ENCODE measurements around the gene VAT1. TPM values are rescaled to one million over a fixed set of nuclear protein-coding genes. Genes with fewer than 3 reads are reported as not detected.

The VAT1 gene
- total RNA-seq, 2 donors from 2014 or later = 89.1 to 255 TPM

GRCh38 chr17:42971589-42971988 lies 50.6 kb downstream of the VAT1 start:
- Histone ChIP-seq H3K36me3 (no peaks in the 10 kb centered on the region), H3K27ac (no peak overlapping the region), H3K9me3 (no peaks in the 10 kb centered on the region), H3K4me3 (no peak overlapping the region), H3K4me1 (replicated peaks) (no peaks in the 10 kb centered on the region), H3K27me3 (replicated peaks; ENCODE audit: insufficient read depth) (no peaks in the 10 kb centered on the region)
- TF ChIP-seq POLR2A (IDR thresholded peaks at IDR 0.05) = no peak
- no peak for TF ChIP-seq POLR2AphosphoS5 (IDR thresholded peaks at IDR 0.05)
- no peak for TF ChIP-seq CTCF (IDR thresholded peaks at IDR 0.05)
- DNase-seq (ENCODE audit: low spot score) = no peak
- WGBS = 97% methylated on average over 5 of the region's 5 CpGs
- intact Hi-C loops (cut with DNase I) = no loop called here

DNA sequence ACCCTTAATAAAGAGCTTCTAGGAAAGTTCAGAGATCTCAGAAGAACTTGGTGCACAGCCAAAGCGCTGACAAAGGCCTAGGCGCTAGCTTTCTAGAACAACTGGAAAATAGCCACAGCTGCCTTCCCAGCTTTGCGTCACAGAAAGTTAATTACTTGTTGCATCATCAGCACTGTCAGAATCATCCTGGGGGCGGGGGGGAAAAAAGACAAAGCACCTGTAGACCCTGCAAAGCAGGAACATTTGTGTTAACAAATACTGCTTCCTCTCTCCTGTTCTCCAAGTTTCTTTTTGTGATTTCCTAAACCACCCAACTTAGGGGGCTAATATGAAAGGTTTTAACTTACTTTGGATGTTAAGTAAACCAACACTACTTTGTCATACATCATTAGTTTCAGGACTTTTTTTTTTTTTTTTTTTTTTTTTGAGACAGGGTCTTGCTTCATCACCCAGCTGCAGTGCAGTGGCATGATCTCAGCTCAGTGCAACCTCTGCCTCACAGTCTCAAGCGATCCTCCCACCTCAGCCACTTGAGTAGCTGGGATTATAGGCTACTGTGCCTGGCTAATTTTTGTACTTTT lies 53.1 kb downstream of the VAT1 start:
- Histone ChIP-seq H3K4me3 (no peak overlapping the region), H3K36me3 (no peaks in the 10 kb centered on the region), H3K27ac (no peak overlapping the region), H3K9me3 (no peaks in the 10 kb centered on the region), H3K4me1 (replicated peaks) (no peaks in the 10 kb centered on the region), H3K27me3 (replicated peaks; ENCODE audit: insufficient read depth) (no peaks in the 10 kb centered on the region)
- intact Hi-C loops (cut with DNase I) = no loop called here
- DNase-seq (ENCODE audit: low spot score) = no peak
- WGBS = 41% methylated on average over 5 of the region's 5 CpGs
- TF ChIP-seq POLR2AphosphoS5 (IDR thresholded peaks at IDR 0.05) (no peak), CTCF (IDR thresholded peaks at IDR 0.05) (no peak), POLR2A (IDR thresholded peaks at IDR 0.05) (no peak)

- intact Hi-C loops (cut with DNase I) = no loop called here
- H3K9me3 ChIP-seq = no peaks in the 10 kb centered on the region
- H3K36me3 ChIP-seq = no peaks in the 10 kb centered on the region
- H3K27ac ChIP-seq = no peak overlapping the region
- no peak for DNase-seq (ENCODE audit: low spot score)
- TF ChIP-seq POLR2AphosphoS5 (IDR thresholded peaks at IDR 0.05) = no peak
- no peak for TF ChIP-seq CTCF (IDR thresholded peaks at IDR 0.05)
- no peak for TF ChIP-seq POLR2A (IDR thresholded peaks at IDR 0.05)
- WGBS = 33% methylated on average over 1 of the region's 1 CpG
- no peaks in the 10 kb centered on the region for H3K27me3 ChIP-seq (replicated peaks; ENCODE audit: insufficient read depth)
- H3K4me1 ChIP-seq (replicated peaks) = no peaks in the 10 kb centered on the region
- no peak overlapping the region for H3K4me3 ChIP-seq
Observed at GRCh38 chr17:42967925-42968324, 54.3 kb downstream of the VAT1 start.

Other genes starting within 250 kb of the VAT1 start
- gene VPS25, start 248.9 kb downstream of the VAT1 start, total RNA-seq = 10 to 100 TPM; 57.4 to 91.8 TPM
- gene WNK4, start 241.8 kb downstream of the VAT1 start, total RNA-seq = 10 to 100 TPM; 24.7 to 28.9 TPM
- 100 to 1,000 TPM in 1 of 2 donors, 10 to 100 TPM in 1; 70.4 to 167 TPM for gene COA3, start 223.7 kb downstream of the VAT1 start, total RNA-seq
- gene CNTD1, start 223.5 kb downstream of the VAT1 start, total RNA-seq = 1 to 10 TPM; 1.4 to 7.7 TPM
- 100 to 1,000 TPM in 1 of 2 donors, 10 to 100 TPM in 1; 93.9 to 139 TPM for gene BECN1, start 198.1 kb downstream of the VAT1 start, total RNA-seq
- 10 to 100 TPM; 68.5 to 71.1 TPM for gene PSME3, start 189.0 kb downstream of the VAT1 start, total RNA-seq
- gene AOC2, start 177.8 kb downstream of the VAT1 start, total RNA-seq = 1 to 10 TPM in 1 of 2 donors, under 1 TPM in 1; 0.27 to 4.9 TPM
- 10 to 100 TPM; 20.7 to 57.7 TPM for gene AOC3, start 171.2 kb downstream of the VAT1 start, total RNA-seq
- gene G6PC1, start 121.6 kb downstream of the VAT1 start, total RNA-seq = not detected
- 10 to 100 TPM; 34.2 to 48.4 TPM for gene AARSD1, start 57.9 kb downstream of the VAT1 start, total RNA-seq
- 1 to 10 TPM; 3.4 to 3.9 TPM for gene PTGES3L, start 42.3 kb downstream of the VAT1 start, total RNA-seq
- 10 to 100 TPM; 26.7 to 28.5 TPM for gene RUNDC1, start 41.8 kb downstream of the VAT1 start, total RNA-seq
- 1,000 to 10,000 TPM in 1 of 2 donors, 100 to 1,000 TPM in 1; 571 to 1,082 TPM for gene RPL27, start 24.0 kb downstream of the VAT1 start, total RNA-seq
- 10 to 100 TPM; 35.6 to 40.1 TPM for gene IFI35, start 15.6 kb downstream of the VAT1 start, total RNA-seq
- 1 to 10 TPM; 1.6 to 4.3 TPM for gene RND2, start 2.8 kb upstream of the VAT1 start, total RNA-seq
- 10 to 100 TPM in 1 of 2 donors, 1 to 10 TPM in 1; 9.1 to 12.8 TPM for gene BRCA1, start 103.0 kb upstream of the VAT1 start, total RNA-seq
- gene NBR1, start 148.8 kb upstream of the VAT1 start, total RNA-seq = 100 to 1,000 TPM; 120 to 156 TPM
- gene TMEM106A, start 189.5 kb upstream of the VAT1 start, total RNA-seq = 1 to 10 TPM; 2.6 to 8.0 TPM
- gene CCDC200, start 206.2 kb upstream of the VAT1 start, total RNA-seq = 1 to 10 TPM in 1 of 2 donors, not detected in 1; 2.7 TPM
- not detected for gene RNU2-1, start 211.6 kb upstream of the VAT1 start, total RNA-seq

All from prostate gland (tissue), 2 donors.